Subcutaneous adipose tissue (tissue), 4 donors: ENCODE measurements around the gene PLXNA4. TPM values are rescaled to one million over a fixed set of nuclear protein-coding genes. Genes with fewer than 3 reads are reported as not detected.

Source experiments
- CTCF ChIP-seq: fragments of 450-650 bp; IDR thresholded peaks from one replicate; pipeline ENCODE4 v1.5.1; 2016; ENCODE audit warnings: low read depth, mild to moderate bottlenecking, control low read depth, antibody characterized with exemption, moderate library complexity
- total RNA-seq, 4 donors: library from RNA; depleted of rRNA; stranded (reverse); fragments of >200 nt; gene quantifications; one replicate each; pipeline ENCODE4 v1.1.0, GENCODE V29; 2016

The PLXNA4 gene
- total RNA-seq, 4 donors from 2014 or later: 30.2 to 112 (median 54.6) TPM

GRCh38 chr7:132114411-132114810, 461.9 kb downstream of the PLXNA4 start:
- TF ChIP-seq CTCF: no peak

GRCh38 chr7:132113536-132114371, 462.5 kb downstream of the PLXNA4 start:
- no peak for TF ChIP-seq CTCF

- no peak for TF ChIP-seq CTCF
These were observed 463.6 kb downstream of the PLXNA4 start for GRCh38 chr7:132112657-132113056.

- TF ChIP-seq CTCF: no peak
These were observed 464.2 kb downstream of the PLXNA4 start for GRCh38 chr7:132112106-132112505.

- TF ChIP-seq CTCF: no peak
These were observed 465.6 kb downstream of the PLXNA4 start for GRCh38 chr7:132110692-132111091.

GRCh38 chr7:132109769-132110168, 466.5 kb downstream of the PLXNA4 start:
- TF ChIP-seq CTCF: no peak

- TF ChIP-seq CTCF: no peak
These were observed 467.7 kb downstream of the PLXNA4 start for GRCh38 chr7:132108563-132108962.
